HG02938 (cell line): ENCODE measurements around the gene CDC45.

ENCODE experiments used
- ATAC-seq: cut with Tn5 transposase; IDR thresholded peaks from one replicate; pipeline ENCODE4 v1.9.1; 2021; ENCODE audit warnings: mild to moderate bottlenecking, moderate library complexity; ENCODE audit not compliant: unreplicated experiment

Gene CDC45

DNA sequence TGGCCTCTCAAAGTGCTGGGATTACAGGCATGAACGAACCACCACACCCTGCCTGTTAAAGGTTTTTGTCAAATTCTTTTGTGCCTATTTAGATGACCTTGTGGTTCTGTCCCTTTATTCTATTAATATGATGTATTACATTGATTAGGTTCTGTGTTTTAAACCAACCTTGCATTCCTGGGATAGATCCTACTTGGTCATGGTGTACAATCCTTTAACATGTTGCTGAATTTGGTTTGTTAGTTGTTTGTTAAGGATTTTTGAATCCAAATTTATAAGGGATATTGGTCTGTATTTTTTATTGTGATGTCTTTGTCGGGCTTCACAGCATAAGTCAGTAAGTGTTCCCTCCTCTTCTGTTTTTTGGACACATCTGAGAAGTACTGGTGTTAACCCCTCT lies 73.5 kb downstream of the CDC45 start:
- ATAC-seq = no peak

DNA sequence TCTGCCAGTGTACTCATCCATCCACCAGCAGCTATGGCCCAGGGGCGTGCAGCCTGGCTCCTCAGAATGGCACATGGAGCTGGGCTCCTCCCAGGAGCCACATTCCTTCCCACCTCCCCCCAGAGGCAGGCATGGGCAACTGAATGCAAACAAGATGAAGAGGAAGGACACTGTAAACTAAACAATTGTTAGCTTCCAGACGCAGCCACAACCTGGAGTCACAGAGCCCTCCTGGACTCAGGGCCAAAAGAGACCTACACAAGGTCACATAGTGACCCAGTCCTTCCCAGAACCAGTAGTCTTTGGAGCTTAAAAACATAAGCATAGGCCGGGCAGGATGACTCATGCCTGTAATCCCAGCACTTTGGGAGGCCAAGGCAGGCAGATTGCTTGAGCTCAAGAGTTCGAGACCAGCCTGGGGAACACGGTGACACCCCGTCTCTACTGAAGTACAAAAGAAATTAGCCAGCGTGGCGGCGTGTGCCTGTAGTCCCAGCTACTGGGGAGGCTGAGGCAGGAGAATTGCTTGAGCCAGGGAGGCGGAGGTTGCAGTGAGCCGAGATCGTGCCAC lies 75.2 kb downstream of the CDC45 start:
- no peak for ATAC-seq

DNA sequence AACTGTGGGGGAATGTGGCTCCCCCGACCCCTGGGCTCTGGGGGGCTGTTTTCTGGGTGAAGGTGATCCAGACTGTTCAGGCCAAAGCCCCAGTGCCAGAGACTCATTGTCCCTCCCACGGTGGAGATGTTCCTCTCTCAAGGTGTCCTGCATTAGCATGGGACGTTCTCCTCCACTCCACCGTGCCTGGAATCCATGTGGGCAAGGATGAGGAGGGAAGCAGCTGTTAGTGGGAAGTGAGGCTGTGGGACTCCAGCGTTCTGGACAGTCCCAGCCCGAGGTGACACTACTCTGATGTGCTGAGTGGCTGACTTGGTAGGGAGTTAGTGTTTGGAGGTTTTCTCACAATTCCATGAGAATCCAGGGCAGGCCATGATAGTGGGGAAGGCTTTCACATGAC lies 75.9 kb downstream of the CDC45 start:
- no peak for ATAC-seq

DNA sequence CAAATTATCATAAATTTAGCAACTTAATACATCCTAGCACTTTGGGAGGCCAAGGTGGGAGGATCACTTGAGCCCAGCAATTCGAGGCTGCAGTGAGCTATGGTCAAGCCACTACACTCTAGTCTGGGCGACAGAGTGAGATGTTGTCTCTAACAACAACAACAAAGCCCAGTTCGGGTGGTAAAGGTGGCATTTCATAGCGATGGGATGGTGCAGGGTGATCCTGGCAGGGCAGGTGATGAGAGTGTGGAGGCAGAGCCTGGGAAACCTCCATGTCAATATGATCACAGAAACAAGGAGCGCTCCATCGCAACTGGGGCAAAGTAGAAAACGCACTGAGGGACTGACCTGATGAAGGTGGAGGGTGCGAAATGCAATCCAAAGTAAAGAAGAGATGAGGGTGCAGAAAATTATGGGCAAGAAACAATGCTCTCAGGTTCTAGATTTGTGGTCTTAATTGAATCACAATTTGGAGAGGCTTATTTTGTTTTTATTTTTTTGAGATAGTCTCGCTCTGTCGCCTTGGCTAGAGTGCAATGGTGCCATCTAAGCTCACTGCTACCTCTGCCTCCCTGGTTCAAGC lies 77.3 kb downstream of the CDC45 start:
- ATAC-seq = no peak

DNA sequence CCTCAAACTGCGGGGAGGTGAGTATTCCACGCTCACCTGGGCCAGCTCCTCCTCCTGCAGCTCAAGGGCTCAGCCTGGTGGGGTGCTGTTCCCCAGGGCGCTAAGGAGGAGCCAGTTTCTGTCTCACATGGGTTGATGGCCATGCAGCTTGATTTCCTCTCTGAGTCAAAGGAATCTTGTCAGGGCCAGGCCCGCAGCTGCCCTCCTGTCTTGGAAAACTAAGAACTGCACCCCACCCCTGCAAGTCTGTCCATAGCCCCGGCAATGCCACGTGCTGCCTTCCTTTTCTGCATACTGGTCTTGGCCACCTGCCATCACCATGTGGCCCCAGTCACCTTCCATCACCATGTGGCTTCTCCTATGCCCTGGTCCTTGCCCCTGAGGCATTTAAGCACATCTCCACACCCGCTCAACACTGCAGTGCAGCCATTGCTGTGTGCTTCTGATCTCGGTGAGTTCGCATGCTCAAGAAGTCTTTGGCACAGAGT lies 79.6 kb downstream of the CDC45 start:
- ATAC-seq = no peak

DNA sequence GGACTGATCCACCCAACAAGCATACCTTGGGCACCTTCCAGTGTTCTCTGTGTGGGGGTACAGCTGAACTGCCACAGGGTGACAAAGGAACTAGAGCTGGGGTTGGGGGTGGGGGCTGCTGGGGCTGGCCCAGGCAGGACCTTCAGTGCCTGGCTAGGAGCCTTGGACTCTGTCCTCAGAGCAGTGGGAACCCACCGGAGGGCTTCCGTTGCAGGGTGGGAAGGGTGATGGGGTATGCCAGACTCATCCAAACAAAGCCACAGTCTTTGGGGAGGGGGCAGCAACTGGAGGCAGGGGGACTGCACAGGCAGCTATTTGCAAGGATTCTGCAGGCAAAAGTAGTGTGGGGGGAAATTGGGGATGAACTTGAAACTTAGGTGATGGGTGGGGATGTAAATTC lies 80.2 kb downstream of the CDC45 start:
- ATAC-seq = no peak

DNA sequence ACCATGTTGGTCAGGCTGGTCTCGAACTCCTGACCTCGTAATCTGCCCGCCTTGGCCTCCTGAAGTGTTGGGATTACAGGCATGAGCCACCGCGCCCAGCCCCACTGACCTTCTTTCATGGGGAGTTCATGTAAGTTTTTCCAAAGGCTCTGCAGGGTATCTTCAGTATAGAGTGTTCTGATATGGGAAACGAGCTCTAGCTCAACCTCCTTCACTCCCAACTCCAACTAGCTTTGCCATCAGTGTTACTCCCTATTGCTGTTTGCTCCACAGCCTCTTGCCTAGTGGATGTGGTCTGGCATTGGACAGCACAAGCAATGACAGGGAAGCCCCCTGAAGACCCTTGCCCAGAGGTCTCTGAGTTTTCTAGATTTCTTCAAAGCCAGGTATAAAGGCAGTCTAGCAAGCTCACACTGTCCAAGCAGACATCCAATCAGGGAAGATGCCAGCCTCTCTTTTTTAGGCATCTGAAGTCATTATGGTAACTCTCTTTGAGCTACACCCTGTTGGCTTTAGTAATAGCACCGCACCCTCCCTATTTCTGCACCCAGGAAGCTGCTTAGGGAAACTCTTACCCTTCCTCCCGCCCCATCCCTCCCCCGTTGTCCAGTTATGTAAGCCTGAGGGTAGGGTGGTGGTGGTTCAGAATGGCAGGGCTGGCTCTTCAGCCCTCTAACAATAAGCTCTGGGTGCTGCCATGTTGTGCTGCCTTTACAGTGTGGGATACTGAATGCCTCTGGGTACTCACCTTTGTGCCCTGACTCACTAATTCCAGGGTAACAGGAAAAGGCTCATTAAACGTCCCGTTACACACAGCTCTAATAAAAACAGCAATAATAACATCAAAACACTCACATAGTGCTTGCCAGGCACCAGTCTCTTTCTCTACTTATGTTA lies 85.9 kb downstream of the CDC45 start:
- ATAC-seq = no peak

DNA sequence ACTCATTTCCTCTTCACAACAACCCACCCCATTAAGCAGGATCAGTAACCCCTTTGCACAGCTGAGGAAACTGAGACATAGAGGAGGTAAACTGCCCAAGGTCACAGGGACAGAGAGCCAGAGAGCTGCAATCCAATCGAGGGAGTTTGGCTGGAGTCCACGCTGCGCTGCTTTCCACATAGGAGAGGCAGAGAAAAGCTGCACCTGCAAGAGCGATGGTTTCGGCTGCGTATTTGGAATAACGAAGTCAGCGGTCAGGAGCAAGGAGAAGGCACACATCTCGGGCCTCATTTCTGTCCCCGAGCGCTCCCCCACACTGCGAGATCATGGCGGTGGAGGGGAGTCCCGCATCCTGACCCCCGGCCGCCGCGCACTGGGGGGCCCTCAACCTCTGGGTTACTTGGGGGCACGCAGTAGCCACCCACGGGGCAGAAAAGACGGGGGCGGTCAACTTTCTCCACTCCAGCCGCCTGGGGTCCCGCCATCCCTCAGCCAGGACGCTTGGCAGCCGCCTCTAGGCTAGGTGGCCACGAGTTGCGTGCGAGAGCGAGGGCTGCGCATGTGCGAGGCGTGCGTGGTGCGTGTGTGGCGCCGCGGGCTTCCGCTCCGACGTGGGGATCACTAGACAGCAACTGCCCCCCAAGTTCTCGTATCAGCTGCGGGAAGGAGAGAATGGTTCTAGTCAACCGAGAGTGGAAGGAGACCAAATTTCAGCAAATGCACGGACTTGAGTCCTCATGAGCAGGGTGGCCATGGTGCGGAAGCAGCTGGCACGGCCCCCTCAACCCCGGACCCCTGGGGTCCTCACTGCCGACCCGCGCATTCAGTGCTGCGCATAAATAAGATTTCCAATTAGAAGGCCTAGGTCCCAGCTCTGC lies 86.8 kb downstream of the CDC45 start:
- ATAC-seq = no peak

DNA sequence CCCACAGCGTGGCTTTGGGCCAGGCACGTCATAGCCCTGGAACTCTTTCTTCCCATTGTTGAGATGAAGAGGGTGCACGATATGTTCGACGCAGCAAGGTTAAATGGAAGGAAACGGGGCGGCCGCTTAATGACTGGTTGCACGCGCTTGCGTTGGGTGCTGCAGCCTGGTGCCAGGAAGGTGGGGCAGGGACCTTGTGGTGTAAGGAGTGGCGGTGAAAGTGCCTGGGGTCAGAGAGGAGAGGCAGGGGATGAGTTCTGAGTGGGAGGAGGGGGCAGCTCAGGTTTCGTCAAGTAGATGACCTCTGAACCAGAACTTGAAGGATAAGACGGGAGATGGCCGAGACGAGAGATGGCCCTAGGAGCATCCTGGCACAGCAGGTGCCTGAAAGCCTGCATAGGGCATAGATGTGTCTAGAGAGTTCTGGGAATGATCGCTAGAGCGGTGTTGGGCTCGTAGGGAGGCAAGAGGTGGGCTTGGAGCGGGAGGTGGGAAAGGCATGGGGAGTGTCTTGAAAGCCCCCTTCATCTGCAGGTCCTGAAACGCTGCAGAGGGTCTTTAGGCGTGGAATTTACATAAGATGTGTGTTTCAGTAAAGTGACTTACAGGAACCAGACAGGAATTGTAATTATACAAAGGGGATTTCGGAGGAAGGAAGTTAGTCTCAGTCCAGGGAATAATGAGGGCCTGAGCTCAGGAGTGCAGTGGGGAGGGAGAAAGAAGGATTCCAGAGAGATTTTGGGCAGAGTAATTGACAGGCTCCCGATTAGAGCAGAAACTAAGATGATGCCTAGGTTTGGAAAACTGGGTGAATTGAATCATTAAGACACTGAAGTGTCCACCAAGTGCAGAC lies 87.7 kb downstream of the CDC45 start:
- ATAC-seq = no peak

DNA sequence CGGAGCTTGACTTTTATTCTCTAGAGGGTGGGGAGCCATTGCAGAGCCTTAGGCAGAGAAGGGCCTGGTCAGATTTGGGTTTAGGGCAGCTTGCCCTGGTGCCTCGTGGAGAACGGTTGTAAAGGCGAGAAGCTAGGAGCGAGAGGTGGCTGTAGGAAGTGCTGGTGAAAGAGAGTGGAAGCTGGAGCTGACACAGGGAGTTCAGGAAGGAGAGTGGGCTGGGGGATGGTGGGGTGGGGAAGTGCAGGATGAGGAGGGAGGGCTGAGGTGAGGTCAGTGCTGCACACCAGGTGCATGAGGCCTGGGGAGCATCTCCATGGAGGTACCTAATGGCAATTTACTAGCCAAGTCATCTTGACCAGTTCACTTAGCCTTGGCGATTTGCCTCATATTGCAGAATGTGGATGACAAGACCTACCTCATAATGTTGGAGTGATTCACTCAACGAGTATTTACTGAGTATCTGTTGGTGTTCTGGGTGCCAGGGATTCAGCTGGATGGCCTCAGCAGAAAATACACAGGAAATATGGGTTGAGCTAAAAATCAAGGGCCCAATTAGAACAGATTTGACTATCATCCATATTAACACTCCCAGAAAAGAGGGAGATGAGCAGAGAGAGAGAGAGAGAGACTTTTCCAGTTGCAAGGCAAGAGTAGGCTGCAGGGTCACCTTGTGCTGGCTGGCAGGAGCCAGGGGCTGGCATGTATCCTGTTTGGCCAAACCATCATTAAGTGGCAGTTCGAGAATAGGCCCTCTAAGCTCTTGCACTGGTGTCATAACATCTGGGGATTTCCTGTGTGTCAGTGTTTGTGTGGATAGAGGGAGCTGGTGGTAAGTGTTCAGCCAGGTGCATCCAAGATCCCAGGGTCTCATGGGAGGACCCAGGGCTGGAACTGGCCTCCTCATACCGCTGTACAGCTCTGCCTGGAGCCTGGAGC lies 88.9 kb downstream of the CDC45 start:
- no peak for ATAC-seq

DNA sequence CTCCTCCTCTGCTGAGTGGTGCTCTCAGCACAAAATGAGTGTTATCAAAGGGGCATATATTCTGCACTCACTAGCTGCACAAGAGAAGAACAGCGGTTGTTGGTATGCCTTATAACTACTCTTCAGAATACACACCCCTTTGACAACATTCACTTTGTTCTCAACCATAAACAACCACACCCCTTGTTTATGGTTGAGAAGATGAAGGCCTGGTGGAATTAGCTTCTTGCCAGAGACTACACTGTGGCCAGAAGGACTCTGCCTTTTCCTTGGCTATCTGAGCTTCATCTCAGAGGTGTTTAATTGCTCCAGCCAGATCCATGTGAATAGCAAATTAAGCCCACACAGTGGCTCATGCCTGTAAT lies 89.5 kb downstream of the CDC45 start:
- ATAC-seq = no peak

DNA sequence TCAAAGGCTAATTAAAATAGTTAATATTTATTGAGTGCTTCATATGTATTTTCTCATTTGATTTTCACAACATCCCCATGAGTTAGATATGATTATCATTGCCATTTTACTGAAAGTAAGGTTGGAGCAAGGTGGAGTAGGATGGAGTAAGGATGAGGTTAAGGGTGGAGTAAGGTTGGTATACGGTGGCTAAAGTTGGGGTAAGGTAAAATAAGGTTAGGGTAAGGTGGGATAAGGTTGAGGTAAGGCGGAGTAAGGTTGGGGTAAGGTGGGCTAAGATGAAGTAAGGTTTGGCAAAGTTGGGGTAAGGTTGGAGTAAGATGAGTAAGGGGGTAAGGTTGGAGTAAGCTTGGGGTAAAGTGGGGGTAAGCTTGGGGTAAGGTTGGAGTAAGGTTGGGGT lies 90.3 kb downstream of the CDC45 start:
- ATAC-seq = no peak
